AG09319 (cell line): ENCODE measurements around the gene ACAP1.

Source experiments
- DNase-seq: peaks from one replicate; pipeline ENCODE4 v3.0.0-alpha.2; 2010; ENCODE audit warnings: low read depth; ENCODE audit errors: extremely low read depth
- TF ChIP-seq, protein P1 (sequence below): IDR thresholded peaks from 2 replicates; pipeline ENCODE4 v1.5.1; 2011; ENCODE audit warnings: low read depth, mild to moderate bottlenecking, inconsistent platforms, low read length, moderate library complexity

Gene ACAP1

DNA sequence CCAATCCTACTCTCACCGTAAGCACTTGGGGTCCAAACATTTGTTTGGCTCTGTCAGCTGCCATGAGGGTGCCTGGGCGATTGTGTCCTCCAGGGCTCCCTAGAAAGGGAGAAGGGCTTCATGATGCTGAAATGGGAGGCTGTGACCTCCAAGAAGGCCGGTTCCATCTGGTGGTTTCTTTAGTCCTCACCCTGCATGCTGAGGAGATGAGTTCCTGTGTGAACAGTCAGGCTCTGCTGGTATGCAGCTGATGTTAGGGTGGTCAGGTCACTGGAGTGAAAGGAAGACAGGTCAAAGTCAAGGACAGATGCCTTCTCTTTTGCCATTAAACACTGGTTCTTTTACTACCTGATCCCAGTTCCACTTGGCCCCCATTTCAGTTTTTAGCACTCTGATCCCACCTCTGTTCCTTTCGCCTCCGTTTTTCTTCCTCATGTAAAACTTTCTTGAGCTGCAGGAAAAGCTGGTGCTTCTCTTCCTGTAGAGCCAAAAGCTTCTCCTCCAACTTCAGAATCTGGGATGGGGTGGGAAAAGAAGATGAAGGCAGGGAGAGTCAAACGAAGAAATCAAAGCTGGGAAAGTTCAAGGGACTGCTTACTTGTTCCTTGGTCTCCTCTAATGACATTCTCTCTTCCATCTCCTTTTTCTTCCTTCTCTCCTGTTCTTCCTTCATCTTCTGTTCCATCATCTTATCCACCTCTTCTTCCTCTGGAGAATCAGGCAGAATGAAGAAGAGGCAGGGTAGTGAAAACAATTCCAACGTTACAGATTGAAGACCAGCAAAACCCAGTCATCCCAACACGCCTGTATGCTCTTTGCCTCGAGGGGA lies 22.2 kb upstream of the ACAP1 start:
- TF ChIP-seq, protein P1, sequence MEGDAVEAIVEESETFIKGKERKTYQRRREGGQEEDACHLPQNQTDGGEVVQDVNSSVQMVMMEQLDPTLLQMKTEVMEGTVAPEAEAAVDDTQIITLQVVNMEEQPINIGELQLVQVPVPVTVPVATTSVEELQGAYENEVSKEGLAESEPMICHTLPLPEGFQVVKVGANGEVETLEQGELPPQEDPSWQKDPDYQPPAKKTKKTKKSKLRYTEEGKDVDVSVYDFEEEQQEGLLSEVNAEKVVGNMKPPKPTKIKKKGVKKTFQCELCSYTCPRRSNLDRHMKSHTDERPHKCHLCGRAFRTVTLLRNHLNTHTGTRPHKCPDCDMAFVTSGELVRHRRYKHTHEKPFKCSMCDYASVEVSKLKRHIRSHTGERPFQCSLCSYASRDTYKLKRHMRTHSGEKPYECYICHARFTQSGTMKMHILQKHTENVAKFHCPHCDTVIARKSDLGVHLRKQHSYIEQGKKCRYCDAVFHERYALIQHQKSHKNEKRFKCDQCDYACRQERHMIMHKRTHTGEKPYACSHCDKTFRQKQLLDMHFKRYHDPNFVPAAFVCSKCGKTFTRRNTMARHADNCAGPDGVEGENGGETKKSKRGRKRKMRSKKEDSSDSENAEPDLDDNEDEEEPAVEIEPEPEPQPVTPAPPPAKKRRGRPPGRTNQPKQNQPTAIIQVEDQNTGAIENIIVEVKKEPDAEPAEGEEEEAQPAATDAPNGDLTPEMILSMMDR: no peak
- DNase-seq: no peak

DNA sequence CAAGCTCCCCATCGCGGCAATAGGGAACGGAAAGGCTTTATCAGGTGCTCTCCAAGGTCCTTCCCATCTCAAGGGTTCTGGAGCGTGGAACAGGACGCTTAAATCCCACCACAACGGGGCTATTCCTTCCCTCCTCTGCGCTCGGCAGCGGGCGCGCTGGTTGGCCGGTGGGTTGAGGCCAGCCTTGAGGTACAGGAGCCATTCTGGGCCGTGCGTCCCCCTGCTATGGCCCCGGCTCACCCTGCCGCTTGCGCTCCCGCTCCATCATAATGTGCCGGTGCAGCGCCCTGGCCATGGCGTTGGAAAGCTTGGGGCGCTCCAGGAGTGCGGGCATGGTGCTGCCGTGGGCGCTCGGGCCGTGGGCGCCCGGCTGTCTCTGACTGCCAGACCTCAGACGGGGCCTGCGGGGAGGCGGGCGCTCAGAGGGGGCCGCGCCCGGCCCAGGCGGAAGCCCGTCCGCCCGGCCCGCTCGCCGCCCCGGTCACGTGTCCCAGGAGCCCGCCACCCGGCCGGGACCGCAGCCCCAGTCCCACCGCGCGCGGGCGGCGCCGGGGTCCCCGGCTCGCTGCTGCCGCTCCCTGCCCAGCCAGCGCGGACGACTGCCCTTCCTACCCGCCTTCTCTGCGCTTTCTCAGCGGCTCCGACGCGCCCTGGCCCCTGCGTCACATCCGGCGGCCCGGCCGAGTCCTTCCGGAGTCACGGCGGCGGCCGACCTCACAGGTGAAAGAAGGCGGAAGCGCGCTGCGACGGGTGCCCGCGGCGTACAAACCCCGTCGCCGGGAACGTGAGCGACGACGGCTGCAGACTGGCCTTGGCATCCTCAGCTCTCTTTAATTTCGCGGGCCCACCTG lies 21.4 kb upstream of the ACAP1 start, which contains the start of gene GPS2:
Gene GPS2 (minus strand): TSS at position 642 of the 851 bp plus-strand sequence. CDS start 308 bp downstream, at position 334.
- TF ChIP-seq, protein P1: no peak
- no peak for DNase-seq

DNA sequence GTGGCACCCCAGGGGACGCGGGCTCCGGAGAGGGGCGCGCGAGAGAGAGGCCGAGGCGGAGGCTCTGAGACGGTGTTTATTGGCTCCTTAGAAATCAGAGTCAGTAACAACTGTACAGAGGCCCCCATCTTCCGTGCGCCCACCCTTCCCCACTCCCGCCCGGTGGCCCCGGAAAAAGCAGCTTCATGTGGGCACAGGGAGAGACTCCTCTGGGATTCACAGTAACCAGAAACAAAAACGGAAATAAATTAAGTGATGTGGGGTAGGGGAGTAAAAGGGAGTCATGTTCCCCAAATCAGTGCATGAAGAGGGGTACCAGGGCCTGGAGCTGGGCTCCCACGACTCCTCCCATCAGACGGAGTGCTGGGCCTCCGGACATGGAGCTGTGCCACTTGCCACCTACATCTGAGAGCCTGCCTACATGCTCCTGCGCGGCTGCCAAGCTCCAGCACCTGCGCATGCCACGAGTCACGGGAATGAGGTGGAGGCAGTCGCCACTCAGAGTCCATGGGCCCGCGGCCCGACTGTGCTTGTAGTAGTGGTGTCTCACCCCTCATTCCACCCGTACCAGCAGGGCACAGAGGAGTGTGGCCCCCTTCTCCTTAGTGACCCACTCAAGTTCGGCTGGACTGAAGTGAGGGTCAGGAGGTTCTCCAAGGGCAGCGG lies 20.6 kb upstream of the ACAP1 start:
- TF ChIP-seq, protein P1: no peak
- DNase-seq: no peak

DNA sequence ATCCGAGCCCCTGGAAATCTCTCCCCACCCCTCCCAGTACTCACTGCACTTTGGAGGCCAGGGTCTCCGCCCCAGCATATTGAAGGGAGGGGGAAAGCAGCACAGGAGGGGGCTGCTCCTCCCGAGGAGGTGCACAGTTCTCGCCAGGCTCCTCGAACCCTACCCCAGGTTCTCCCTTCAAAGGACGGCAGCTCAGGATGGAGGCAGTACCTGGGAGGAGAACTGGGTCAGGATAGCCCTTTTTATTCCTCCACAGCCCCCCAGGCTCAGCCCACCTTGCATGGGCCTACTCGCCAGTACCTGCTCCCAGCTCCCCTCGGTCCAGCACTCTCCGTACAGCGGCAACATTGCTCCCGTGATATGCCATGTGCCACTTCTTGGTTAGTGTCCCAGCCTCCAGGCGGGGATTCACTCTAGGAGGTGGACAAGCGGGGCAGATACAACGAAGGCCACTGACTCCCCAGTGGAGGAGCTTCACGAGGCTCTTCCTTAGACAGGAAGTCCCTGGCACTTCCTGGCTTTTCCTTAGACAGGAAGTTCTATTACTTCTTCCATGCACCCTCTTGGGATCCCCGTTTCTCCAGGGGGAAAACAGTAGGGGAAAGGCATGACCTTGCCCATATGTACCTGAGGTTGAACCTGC lies 19.0 kb upstream of the ACAP1 start:
- TF ChIP-seq, protein P1: no peak

DNA sequence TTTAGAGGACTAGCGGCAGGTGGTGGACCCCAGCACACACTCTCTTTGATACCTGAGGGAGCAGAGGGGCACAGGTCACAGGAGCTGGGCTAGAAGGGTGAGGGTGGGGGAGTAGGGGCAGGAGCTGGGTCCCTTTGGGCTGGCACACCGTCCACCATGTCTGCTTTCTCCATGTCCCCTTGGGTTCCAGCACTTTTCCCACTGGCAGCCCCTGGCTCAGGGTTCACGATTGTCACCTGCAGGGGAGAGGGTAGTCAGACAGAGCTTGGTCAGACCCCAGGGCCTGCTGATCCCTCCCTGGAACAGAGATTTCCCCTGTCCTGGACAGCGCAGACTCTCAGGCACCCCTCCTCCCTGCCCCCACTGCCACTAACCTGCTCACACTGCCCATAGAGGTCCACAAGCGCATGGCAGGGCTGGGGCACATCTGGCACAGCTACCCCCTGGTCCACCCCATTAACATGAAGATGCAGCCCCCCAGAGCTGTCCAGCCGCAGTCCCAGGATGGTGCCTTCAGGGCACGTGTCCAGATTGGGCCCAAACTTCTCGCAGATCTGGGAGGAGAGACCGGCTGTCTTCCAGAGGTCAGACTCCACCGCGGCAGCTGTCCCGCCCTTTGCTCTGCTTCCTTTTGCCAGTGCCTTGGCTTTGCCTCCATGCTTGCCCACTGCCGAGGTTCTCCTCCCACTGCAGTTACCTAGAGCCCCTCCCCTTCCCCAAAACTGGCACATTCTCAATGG lies 18.0 kb upstream of the ACAP1 start:
- DNase-seq: no peak
- TF ChIP-seq, protein P1: no peak

More for the DNA sequence above, 19.0 kb upstream of the ACAP1 start:
- no peak for DNase-seq

DNA sequence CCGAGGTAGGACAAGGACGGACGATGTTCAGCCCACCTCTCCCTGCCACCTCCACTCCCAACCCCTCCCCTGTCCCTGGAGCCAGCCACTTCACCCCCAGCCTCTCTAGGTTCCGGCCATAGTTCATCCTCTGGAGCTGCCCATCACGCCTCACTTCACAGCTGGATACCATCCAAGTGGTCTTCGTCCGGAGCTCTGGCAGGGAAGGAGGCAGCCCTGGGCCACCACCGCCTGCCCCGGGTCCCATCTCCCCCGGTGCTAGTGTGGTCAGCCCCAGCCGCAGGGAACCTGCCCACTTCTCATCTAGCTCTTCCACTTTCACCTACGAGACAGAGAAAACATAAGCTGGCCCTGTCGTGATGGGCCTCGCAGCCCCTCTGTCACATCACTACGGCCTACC lies 14.9 kb upstream of the ACAP1 start:
- DNase-seq: no peak
- TF ChIP-seq, protein P1: no peak
